ENCODE results near the gene CMTM8. TPM values are rescaled to one million over a fixed set of nuclear protein-coding genes. Genes with fewer than 3 reads are reported as not detected.

CMTM8 gene
- total RNA-seq, 1 donor from 2014 or later: 9.0 TPM

DNA sequence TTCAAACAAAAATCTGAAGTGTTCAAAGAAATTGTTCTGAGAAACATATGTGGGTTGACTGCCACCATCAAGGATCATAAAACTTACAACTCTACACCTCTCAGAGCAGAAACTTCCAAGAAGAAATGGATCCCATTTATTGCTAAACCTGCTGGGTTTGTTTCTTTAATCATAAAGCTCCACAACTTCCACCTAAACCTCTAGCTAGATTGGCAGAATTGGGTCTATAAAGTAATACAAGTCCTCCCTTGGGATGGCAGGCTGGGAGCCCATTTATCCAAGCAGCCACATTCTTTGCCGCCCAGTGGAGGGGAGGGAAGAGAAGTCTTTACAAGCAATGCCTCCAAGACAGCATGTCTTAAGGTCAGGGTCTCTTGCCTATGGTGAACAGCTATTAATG lies 40.5 kb upstream of the CMTM8 start:
- Mint-ChIP-seq H3K36me3 (no peaks in the 10 kb centered on the region), H3K27me3 (no peaks in the 10 kb centered on the region), H3K4me1 (ENCODE audit: unreplicated experiment) (peaks cover 7% of the 10 kb centered on the region), H3K4me3 (no peak overlapping the region), H3K9me3 (no peaks in the 10 kb centered on the region), H3K27ac (no peak overlapping the region)
- DNase-seq (ENCODE audit: extremely low spot score, unreplicated experiment): no peak
- TF ChIP-seq, protein P1, sequence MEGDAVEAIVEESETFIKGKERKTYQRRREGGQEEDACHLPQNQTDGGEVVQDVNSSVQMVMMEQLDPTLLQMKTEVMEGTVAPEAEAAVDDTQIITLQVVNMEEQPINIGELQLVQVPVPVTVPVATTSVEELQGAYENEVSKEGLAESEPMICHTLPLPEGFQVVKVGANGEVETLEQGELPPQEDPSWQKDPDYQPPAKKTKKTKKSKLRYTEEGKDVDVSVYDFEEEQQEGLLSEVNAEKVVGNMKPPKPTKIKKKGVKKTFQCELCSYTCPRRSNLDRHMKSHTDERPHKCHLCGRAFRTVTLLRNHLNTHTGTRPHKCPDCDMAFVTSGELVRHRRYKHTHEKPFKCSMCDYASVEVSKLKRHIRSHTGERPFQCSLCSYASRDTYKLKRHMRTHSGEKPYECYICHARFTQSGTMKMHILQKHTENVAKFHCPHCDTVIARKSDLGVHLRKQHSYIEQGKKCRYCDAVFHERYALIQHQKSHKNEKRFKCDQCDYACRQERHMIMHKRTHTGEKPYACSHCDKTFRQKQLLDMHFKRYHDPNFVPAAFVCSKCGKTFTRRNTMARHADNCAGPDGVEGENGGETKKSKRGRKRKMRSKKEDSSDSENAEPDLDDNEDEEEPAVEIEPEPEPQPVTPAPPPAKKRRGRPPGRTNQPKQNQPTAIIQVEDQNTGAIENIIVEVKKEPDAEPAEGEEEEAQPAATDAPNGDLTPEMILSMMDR (conservative IDR thresholded peaks at IDR 0.05): no peak

DNA sequence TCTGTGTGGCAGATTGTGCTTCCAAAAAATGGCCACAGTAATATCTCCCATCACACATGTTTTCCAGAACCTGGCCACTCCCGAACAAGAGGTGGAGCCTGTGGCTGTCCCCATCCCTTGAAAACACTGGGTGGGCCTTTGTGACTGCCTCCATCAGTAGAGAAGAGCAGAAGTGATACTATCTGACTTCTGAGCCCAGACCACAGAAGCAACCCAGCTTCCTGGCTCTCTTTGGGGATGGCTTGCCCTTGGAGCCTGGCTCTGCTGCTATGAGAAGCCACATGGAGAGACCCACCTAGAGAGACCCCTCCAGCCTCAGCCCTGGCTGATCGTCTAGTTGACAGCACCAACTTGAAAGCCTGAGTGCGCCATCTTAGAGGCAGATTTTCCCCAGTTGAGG lies 39.8 kb upstream of the CMTM8 start:
- no peaks in the 10 kb centered on the region for H3K36me3 Mint-ChIP-seq
- H3K9me3 Mint-ChIP-seq: no peaks in the 10 kb centered on the region
- no peak overlapping the region for H3K4me3 Mint-ChIP-seq
- H3K27me3 Mint-ChIP-seq: no peaks in the 10 kb centered on the region
- H3K27ac Mint-ChIP-seq: no peak overlapping the region
- DNase-seq (ENCODE audit: extremely low spot score, unreplicated experiment): no peak
- peaks cover 7% of the 10 kb centered on the region for H3K4me1 Mint-ChIP-seq (ENCODE audit: unreplicated experiment)
- TF ChIP-seq, protein P1 (conservative IDR thresholded peaks at IDR 0.05): no peak

GRCh38 chr3:32200490-32200889 lies 38.0 kb upstream of the CMTM8 start:
- TF ChIP-seq, protein P1 (conservative IDR thresholded peaks at IDR 0.05): no peak

DNA sequence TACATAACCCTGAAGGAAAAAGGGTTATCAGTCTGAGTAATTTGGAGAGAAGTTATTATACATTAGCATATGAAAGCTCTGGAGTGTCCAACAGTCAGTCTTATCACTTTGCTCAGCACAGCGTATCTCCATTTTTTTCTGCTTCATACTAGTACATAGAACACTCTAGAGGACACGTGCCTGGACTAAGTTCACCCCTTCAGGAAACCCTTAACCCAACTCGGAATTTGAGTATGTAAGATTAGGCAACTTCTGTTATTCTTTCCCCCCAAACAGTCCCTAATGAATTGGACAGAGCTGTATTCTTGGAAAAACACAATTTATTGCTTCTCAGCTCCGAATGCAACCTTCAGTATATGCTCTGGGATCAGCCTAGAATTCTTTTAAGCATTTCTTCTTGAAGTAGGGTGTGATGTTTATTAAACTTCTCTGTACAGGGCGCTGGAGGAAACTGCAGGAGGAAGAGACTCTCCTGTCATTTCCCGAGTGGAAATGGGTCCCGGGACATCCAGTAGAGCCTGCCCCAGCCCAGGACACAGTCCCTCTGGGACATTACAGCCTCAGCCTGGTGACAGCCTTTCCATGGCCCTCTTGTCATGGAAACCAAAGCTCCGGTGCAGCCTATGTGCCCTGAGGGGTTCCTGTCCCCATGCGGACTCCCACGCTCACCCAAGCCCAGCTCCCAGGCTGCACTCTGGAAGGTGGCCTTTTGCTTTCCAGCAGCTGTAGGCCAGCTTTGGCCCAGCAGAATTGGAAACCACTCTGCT lies 37.3 kb upstream of the CMTM8 start:
- Mint-ChIP-seq H3K9me3 (no peaks in the 10 kb centered on the region), H3K27ac (no peak overlapping the region), H3K27me3 (no peaks in the 10 kb centered on the region), H3K4me3 (no peak overlapping the region), H3K36me3 (no peaks in the 10 kb centered on the region), H3K4me1 (ENCODE audit: unreplicated experiment) (peaks cover 7% of the 10 kb centered on the region)
- TF ChIP-seq, protein P1 (conservative IDR thresholded peaks at IDR 0.05): no peak
- no peak for DNase-seq (ENCODE audit: extremely low spot score, unreplicated experiment)

More at GRCh38 chr3:32200490-32200889, 38.0 kb upstream of the CMTM8 start:
- Mint-ChIP-seq H3K9me3 (no peaks in the 10 kb centered on the region), H3K27ac (no peak overlapping the region), H3K4me1 (ENCODE audit: unreplicated experiment) (peaks cover 7% of the 10 kb centered on the region), H3K36me3 (no peaks in the 10 kb centered on the region), H3K27me3 (no peaks in the 10 kb centered on the region), H3K4me3 (no peak overlapping the region)
- DNase-seq (ENCODE audit: extremely low spot score, unreplicated experiment): no peak

DNA sequence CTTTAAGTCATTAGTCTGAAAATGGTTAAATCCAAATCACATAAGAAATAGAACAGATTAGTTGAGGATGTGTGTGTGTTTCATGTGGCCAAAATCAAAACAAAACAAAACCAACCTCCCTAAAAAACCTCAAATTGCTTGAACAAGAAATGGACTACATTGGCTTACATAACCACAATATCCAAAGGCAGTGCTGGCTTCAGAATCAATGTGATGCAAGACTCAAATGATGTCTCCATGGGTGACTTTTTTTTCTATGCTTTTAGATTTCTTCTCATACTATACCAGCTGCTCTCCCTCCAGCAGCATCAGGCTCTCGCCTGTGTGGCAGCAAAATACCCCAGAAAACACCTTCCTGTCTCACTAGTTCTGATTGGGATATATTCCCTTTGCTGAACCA lies 36.0 kb upstream of the CMTM8 start:
- Mint-ChIP-seq H3K4me3 (no peak overlapping the region), H3K27ac (no peak overlapping the region), H3K4me1 (ENCODE audit: unreplicated experiment) (peaks cover 7% of the 10 kb centered on the region), H3K36me3 (no peaks in the 10 kb centered on the region), H3K9me3 (no peaks in the 10 kb centered on the region), H3K27me3 (no peaks in the 10 kb centered on the region)
- DNase-seq (ENCODE audit: extremely low spot score, unreplicated experiment): no peak
- TF ChIP-seq, protein P1 (conservative IDR thresholded peaks at IDR 0.05): no peak
